ENCODE data around the gene NFIX. TPM values are rescaled to one million over a fixed set of nuclear protein-coding genes. Genes with fewer than 3 reads are reported as not detected.

NFIX gene
- total and polyA plus RNA-seq, 4 donors, result 26.0 to 190 (median 89.6) TPM

DNA sequence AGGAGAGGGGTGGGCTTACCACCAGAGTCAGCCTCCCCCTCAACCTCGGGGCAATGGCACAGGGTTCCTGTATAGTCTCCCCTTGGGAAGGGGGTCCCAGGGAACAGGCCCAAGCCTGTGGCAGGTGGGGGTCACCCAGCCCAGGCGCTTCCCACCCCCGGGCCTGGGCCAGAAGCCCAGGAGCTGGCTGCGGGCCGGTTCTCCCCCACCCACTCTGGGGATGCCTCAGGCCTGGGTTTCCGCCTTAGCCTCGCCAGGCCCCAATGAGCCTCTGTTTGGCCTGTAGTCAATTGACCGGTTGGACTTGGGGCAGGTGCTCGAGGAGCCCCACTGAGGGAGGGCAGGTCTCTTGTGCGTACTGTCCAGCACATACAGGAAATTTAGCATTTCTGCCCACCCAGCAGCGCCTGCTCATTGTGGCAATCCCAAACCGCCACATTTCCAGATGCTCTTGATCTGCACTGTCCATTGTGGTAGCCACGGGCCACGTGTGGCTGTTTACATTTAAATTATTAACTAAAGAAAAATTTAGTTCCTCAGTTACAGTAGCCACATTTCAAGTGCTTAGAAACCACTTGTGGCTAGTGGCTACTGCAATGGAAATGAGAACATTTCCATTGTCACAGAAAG, 97.4 kb downstream of the NFIX start:
- no peaks in the 10 kb centered on the region for H3K27me3 ChIP-seq (ENCODE audit: control insufficient read depth in 3 of 3, insufficient read depth in 3 of 3, low read length in 2 of 3)
- TF ChIP-seq, protein P1, sequence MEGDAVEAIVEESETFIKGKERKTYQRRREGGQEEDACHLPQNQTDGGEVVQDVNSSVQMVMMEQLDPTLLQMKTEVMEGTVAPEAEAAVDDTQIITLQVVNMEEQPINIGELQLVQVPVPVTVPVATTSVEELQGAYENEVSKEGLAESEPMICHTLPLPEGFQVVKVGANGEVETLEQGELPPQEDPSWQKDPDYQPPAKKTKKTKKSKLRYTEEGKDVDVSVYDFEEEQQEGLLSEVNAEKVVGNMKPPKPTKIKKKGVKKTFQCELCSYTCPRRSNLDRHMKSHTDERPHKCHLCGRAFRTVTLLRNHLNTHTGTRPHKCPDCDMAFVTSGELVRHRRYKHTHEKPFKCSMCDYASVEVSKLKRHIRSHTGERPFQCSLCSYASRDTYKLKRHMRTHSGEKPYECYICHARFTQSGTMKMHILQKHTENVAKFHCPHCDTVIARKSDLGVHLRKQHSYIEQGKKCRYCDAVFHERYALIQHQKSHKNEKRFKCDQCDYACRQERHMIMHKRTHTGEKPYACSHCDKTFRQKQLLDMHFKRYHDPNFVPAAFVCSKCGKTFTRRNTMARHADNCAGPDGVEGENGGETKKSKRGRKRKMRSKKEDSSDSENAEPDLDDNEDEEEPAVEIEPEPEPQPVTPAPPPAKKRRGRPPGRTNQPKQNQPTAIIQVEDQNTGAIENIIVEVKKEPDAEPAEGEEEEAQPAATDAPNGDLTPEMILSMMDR (IDR thresholded peaks at IDR 0.05; ENCODE audit: control extremely low read depth, extremely low read depth), result no peak
- peak overlapping the region in 1 of 2 donors; percentile 78 for H3K27ac ChIP-seq (ENCODE audit: low read depth in 1 of 2, low read length in 1 of 2)
- 66 to 77% methylated on average over 14 of the region's 14 CpGs for WGBS, 2 donors
- H3K4me3 ChIP-seq, result no peak overlapping the region
- no peaks in the 10 kb centered on the region for H3K9me3 ChIP-seq (ENCODE audit: control insufficient read depth in 4 of 4, insufficient read depth in 3 of 4, low read length in 3 of 4)
- H3K36me3 ChIP-seq (ENCODE audit: control insufficient read depth in 4 of 4, insufficient read depth in 4 of 4, low read length in 4 of 4), result peaks cover 3 to 21% (median 5%) of the 10 kb centered on the region in 4 donors
- H3K4me1 ChIP-seq (ENCODE audit: control insufficient read depth in 5 of 5, insufficient read depth in 5 of 5, low read length in 5 of 5), result peaks cover 3 to 49% (median 13%) of the 10 kb centered on the region in 5 donors
- no peak overlapping the region for H3K9ac ChIP-seq (ENCODE audit: insufficient read depth in 1 of 2, low read length in 2 of 2)
- no peak for DNase-seq
- no peak for ATAC-seq (ENCODE audit: insufficient read depth, low FRiP score)

DNA sequence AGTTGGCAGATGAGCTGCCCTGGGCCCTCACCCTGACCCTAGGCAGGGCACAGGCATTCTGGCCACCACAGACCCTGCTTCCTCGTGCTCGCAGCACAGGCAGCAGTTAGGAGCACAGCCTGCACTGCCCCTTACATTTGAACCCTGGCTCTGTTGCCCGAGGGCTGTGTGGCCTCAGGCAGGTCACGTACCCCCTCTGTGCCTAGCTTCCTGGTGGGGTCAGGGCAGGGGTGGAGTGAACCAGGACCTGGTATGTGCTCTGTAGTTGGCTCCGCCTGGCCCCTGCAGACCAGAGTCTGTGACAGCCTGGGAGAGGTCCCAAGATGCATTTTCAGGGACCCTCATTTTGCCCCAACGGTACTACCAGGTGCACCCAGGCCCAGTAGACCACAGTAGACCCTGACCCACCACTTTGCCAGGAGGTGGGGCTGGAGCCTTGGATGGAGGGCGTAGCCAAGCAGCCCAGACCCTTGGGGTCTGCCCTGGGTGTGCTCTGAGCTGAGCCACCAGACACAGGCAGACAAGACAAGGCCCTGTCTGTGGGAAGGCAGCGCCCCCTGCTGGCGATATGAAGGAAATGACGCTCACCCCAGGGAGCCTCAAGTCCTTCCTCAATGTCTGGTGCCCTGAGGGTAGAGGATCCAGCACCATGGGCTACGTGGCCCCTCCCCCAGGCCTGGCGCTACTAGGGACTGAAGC, 98.3 kb downstream of the NFIX start:
- H3K9ac ChIP-seq (ENCODE audit: insufficient read depth in 1 of 2, low read length in 2 of 2), result no peak overlapping the region
- ATAC-seq (ENCODE audit: insufficient read depth, low FRiP score), result peak; percentile 65
- 45 to 49% methylated on average over 12 of the region's 12 CpGs for WGBS, 2 donors

DNA sequence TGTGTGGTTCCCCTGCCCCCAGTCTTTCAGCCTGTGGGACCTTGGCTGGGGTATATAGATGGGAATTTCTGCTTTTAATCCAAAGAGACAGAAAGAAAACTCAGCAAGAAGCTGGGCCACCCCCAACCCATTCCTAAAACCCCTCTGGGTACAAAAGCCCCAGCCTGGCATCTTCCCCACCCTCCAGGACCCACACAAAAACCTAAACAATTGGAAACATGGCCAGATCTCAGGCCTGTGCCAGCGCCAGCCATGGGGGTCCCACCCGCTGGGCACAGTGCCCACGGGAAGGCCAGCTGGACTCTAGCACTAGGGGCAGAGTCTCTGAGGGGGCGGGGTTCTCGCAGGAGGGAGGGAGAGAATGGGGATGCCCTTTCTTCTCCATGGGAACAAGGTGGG, 98.8 kb downstream of the NFIX start:
- Histone ChIP-seq H3K27ac (ENCODE audit: low read depth in 1 of 2, low read length in 1 of 2) (peak overlapping the region in 1 of 2 donors; percentile 27), H3K9ac (ENCODE audit: insufficient read depth in 1 of 2, low read length in 2 of 2) (no peak overlapping the region), H3K4me3 (no peak overlapping the region), H3K27me3 (ENCODE audit: control insufficient read depth in 3 of 3, insufficient read depth in 3 of 3, low read length in 2 of 3) (no peaks in the 10 kb centered on the region), H3K9me3 (ENCODE audit: control insufficient read depth in 4 of 4, insufficient read depth in 3 of 4, low read length in 3 of 4) (no peaks in the 10 kb centered on the region), H3K36me3 (ENCODE audit: control insufficient read depth in 4 of 4, insufficient read depth in 4 of 4, low read length in 4 of 4) (peaks cover 3 to 17% (median 5%) of the 10 kb centered on the region in 4 donors), H3K4me1 (ENCODE audit: control insufficient read depth in 5 of 5, insufficient read depth in 5 of 5, low read length in 5 of 5) (peaks cover 3 to 52% (median 13%) of the 10 kb centered on the region in 5 donors)
- ATAC-seq (ENCODE audit: insufficient read depth, low FRiP score) (no peak), DNase-seq (no peak)
- WGBS, 2 donors, result 47 to 49% methylated on average over 5 of the region's 5 CpGs
- TF ChIP-seq, protein P1 (IDR thresholded peaks at IDR 0.05; ENCODE audit: control extremely low read depth, extremely low read depth), result no peak

More for the DNA sequence above, 98.3 kb downstream of the NFIX start:
- Histone ChIP-seq H3K27ac (ENCODE audit: low read depth in 1 of 2, low read length in 1 of 2) (peak overlapping the region in 1 of 2 donors; percentile 27), H3K27me3 (ENCODE audit: control insufficient read depth in 3 of 3, insufficient read depth in 3 of 3, low read length in 2 of 3) (no peaks in the 10 kb centered on the region), H3K36me3 (ENCODE audit: control insufficient read depth in 4 of 4, insufficient read depth in 4 of 4, low read length in 4 of 4) (peaks cover 3 to 17% (median 5%) of the 10 kb centered on the region in 4 donors), H3K4me3 (no peak overlapping the region), H3K9me3 (ENCODE audit: control insufficient read depth in 4 of 4, insufficient read depth in 3 of 4, low read length in 3 of 4) (no peaks in the 10 kb centered on the region), H3K4me1 (ENCODE audit: control insufficient read depth in 5 of 5, insufficient read depth in 5 of 5, low read length in 5 of 5) (peaks cover 3 to 49% (median 13%) of the 10 kb centered on the region in 5 donors)
- TF ChIP-seq, protein P1 (IDR thresholded peaks at IDR 0.05; ENCODE audit: control extremely low read depth, extremely low read depth), result peak; percentile 97
- DNase-seq, result peak; percentile 84 to 87 (median 85)
